Activated effector memory CD4-positive, alpha-beta T cell treated with anti-CD3 and anti-CD28 coated beads, Interleukin-2, amount 50 U/mL, for 16 hours (primary cell): ENCODE data around the gene MSANTD2.
"Not testable (repeated sequence)": the region's sequence is repeated elsewhere in the genome, so short reads cannot be mapped to it uniquely, and the experiment has no call there.

Experiments used
- DNase-seq: peaks from one replicate; pipeline ENCODE4 v3.0.0-alpha.2; 2020

The MSANTD2 gene

GRCh38 chr11:124817036-124817435 is 16.8 kb upstream of the MSANTD2 start:
- DNase-seq: no peak

- DNase-seq: no peak
Observed at GRCh38 chr11:124814739-124815138, 14.5 kb upstream of the MSANTD2 start.

- no peak for DNase-seq
Observed at GRCh38 chr11:124812876-124813275, 12.7 kb upstream of the MSANTD2 start.

GRCh38 chr11:124811399-124812125 is 11.4 kb upstream of the MSANTD2 start:
- DNase-seq: no peak

GRCh38 chr11:124807660-124808270 is 7.6 kb upstream of the MSANTD2 start:
- DNase-seq: no peak

GRCh38 chr11:124807201-124807600 is 7.0 kb upstream of the MSANTD2 start:
- DNase-seq: no peak

- DNase-seq: no peak
Observed at GRCh38 chr11:124804884-124805283, 4.7 kb upstream of the MSANTD2 start.

GRCh38 chr11:124801636-124802312 is 1.6 kb upstream of the MSANTD2 start:
- no peak for DNase-seq

GRCh38 chr11:124801014-124801413 is 808 bp upstream of the MSANTD2 start:
- DNase-seq: no peak

- DNase-seq: peak; percentile 80
Observed at GRCh38 chr11:124799348-124800225, 619 bp downstream of the MSANTD2 start.

GRCh38 chr11:124798991-124799347 is 1.2 kb downstream of the MSANTD2 start:
- DNase-seq: no peak

GRCh38 chr11:124796312-124796711 is 3.9 kb downstream of the MSANTD2 start:
- DNase-seq: no peak

- no peak for DNase-seq
Observed at GRCh38 chr11:124793466-124794278, 6.5 kb downstream of the MSANTD2 start.

- DNase-seq: no peak
Observed at GRCh38 chr11:124791626-124792341, 8.4 kb downstream of the MSANTD2 start.

GRCh38 chr11:124788521-124788920 is 11.7 kb downstream of the MSANTD2 start:
- DNase-seq: no peak

GRCh38 chr11:124784051-124784450 is 16.2 kb downstream of the MSANTD2 start:
- no peak for DNase-seq

- DNase-seq: no peak
Observed at GRCh38 chr11:124783002-124783401, 17.2 kb downstream of the MSANTD2 start.

GRCh38 chr11:124779568-124779967 is 20.6 kb downstream of the MSANTD2 start:
- DNase-seq: no peak

- DNase-seq: no peak
Observed at GRCh38 chr11:124778281-124778680, 21.9 kb downstream of the MSANTD2 start.

GRCh38 chr11:124776865-124777645 is 23.2 kb downstream of the MSANTD2 start:
- DNase-seq: no peak

GRCh38 chr11:124770959-124771358 is 29.2 kb downstream of the MSANTD2 start:
- not testable (repeated sequence) for DNase-seq
